Ovary (tissue), 9 donors: ENCODE data around the gene TPO. TPM values are rescaled to one million over a fixed set of nuclear protein-coding genes. Genes with fewer than 3 reads are reported as not detected.

Experiments used
- DNase-seq, 5 donors: peaks; one replicate each; pipeline ENCODE4 v3.0.0-alpha.2; 2019 to 2020
- H3K27ac ChIP-seq, 2 donors: fragments of 200-600 bp; one replicate each; pipeline versions ENCODE4 v1.5.1 to v1.8.0; 2019 to 2022
- H3K27me3 ChIP-seq: fragments of 200-600 bp; one replicate; pipeline ENCODE4 v1.8.0; 2022
- H3K36me3 ChIP-seq: fragments of 200-600 bp; sonication (generic); one replicate; pipeline ENCODE4 v1.5.1; 2019
- H3K4me1 ChIP-seq: one replicate; pipeline ENCODE4 v1.8.1; 2013; ENCODE audit warnings: mild to moderate bottlenecking, moderate library complexity; ENCODE audit not compliant: insufficient read depth
- H3K4me3 ChIP-seq: fragments of 200-600 bp; sonication (generic); one replicate; pipeline ENCODE4 v1.5.1; 2017
- H3K9me3 ChIP-seq, 2 donors: fragments of 200-600 bp in 1 of 2; sonication (generic) in 1 of 2; one replicate each; pipeline versions ENCODE4 v1.5.1 to v1.8.1; 2013 to 2019; ENCODE audit warnings: mild to moderate bottlenecking in 1 of 2, moderate library complexity in 1 of 2
- EP300 ChIP-seq: sonication (generic); formaldehyde crosslinking; IDR thresholded peaks from one replicate; pipeline ENCODE4 v1.6.1; 2017; ENCODE audit warnings: antibody characterized with exemption
- POLR2A ChIP-seq: fragments of 450-650 bp; IDR thresholded peaks from one replicate; pipeline ENCODE4 v1.6.1; 2017; ENCODE audit warnings: antibody characterized with exemption, mild to moderate bottlenecking, moderate library complexity
- whole genome bisulfite sequencing, 3 donors: extraction: QIAGEN DNeasy Blood & Tissue Kit in 1 of 3; methylation state at CpG; one replicate each; pipeline versions ENCODE4 v1.1.5 to v1.1.7; 2013 to 2017; 5-methylcytosine and 5-hydroxymethylcytosine counted together
- intact Hi-C, 4 donors: fragments of 100-400 bp; cut with DNase I; formaldehyde crosslinking; loops; one replicate each; pipeline versions ENCODE4 v1.11.0 to v1.15.1; 2022 to 2023
- polyA plus RNA-seq, 2 donors: library from polyadenylated mRNA; stranded (reverse); fragments of 200-250 nt in 1 of 2; fragments of 350-450 nt in 1 of 2; fragmentation: Illumina TruSeq in 1 of 2; extraction: RNeasy Lipid Tissue Mini Kit (QIAGEN cat#74804) in 1 of 2; gene quantifications; one replicate each; pipeline ENCODE4 v1.2.3, GENCODE V29; 2013 to 2014
- total RNA-seq, 7 donors: library from RNA; depleted of rRNA in 2 of 7; stranded (reverse); fragments of >200 nt in 2 of 7; fragmentation: NEBNext Ultra II Directional in 3 of 7; extraction: Animal tissue kit (Norgen Biotek cat#: 25700) in 3 of 7; gene quantifications; one replicate each; pipeline versions ENCODE4 v1.1.0 to v1.2.4, GENCODE V29; 2016 to 2023
- TF ChIP-seq, protein P1 (sequence below), 3 donors: fragments of 450-650 bp in 2 of 3; fragments of 200-600 bp in 1 of 3; IDR thresholded peaks; one replicate each; pipeline versions ENCODE4 v1.5.1 to v1.8.0; 2016 to 2022; ENCODE audit warnings: antibody characterized with exemption in 3 of 3, mild to moderate bottlenecking in 1 of 3
- donor health status: DM: no; HTN: no; CAD: no; lungs with moderate emphysema.
- donor health status: DM: no; HTN: no; CAD: no.
- donor health status: Bipolar disorder and iron deficiency.
- donor health status: DM: yes; HTN: yes; CAD: no.
- donor health status: DM: no; HTN: no; CAD: no.
- donor health status: DM: yes; HTN: yes; CAD: no.

TPO gene
- total and polyA plus RNA-seq, 9 donors: 0.18 to 0.46 (median 0.30) TPM; not detected in 4

DNA sequence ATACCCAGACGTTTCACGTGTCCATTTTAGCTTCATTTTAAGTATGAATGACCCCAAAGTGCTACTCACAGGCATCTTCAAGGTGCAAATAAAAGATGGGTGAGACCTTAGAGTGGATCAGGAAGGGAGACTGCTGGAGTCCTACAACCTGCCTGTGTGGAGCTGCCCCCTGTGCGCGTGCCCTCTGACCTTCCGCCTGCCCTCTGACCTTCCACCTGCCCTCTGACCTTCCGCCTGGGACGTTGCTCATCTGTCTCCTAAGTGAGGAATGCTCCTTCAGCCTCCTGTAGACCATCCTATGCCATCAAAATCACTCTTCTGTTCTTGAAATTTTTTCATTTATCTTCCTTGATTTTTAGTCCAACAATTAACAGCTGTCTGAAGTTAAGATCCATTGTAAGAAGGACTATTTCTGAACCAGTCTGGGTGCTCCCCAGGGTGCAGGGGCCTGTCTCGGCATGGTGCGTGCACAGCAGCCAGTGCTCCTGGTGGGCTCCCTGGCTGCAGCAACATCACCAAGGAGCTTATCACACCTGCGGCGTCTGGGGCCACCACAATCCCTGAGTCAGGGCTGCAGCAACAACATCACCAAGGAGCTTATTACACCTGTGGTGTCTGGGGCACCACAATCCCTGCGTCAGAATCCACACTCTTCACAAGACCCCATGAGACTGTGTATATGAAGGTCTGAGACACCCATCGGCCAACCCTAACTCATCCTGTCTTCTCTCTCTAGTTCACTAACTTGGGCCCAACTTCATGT, 86.0 kb downstream of the TPO start:
- Histone ChIP-seq H3K4me1 (no peaks in the 10 kb centered on the region), H3K27me3 (no peaks in the 10 kb centered on the region), H3K9me3 (no peaks in the 10 kb centered on the region), H3K27ac (no peak overlapping the region), H3K36me3 (no peaks in the 10 kb centered on the region), H3K4me3 (no peak overlapping the region)
- 82 to 88% (median 85%) methylated on average over 13 of the region's 13 CpGs for WGBS, 3 donors
- intact Hi-C loops: no loop called here
- TF ChIP-seq EP300 (no peak), POLR2A (no peak)
- TF ChIP-seq, protein P1, sequence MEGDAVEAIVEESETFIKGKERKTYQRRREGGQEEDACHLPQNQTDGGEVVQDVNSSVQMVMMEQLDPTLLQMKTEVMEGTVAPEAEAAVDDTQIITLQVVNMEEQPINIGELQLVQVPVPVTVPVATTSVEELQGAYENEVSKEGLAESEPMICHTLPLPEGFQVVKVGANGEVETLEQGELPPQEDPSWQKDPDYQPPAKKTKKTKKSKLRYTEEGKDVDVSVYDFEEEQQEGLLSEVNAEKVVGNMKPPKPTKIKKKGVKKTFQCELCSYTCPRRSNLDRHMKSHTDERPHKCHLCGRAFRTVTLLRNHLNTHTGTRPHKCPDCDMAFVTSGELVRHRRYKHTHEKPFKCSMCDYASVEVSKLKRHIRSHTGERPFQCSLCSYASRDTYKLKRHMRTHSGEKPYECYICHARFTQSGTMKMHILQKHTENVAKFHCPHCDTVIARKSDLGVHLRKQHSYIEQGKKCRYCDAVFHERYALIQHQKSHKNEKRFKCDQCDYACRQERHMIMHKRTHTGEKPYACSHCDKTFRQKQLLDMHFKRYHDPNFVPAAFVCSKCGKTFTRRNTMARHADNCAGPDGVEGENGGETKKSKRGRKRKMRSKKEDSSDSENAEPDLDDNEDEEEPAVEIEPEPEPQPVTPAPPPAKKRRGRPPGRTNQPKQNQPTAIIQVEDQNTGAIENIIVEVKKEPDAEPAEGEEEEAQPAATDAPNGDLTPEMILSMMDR (IDR thresholded peaks at IDR 0.05): no peak
- DNase-seq: peak in 1 of 5 donors; percentile 17

DNA sequence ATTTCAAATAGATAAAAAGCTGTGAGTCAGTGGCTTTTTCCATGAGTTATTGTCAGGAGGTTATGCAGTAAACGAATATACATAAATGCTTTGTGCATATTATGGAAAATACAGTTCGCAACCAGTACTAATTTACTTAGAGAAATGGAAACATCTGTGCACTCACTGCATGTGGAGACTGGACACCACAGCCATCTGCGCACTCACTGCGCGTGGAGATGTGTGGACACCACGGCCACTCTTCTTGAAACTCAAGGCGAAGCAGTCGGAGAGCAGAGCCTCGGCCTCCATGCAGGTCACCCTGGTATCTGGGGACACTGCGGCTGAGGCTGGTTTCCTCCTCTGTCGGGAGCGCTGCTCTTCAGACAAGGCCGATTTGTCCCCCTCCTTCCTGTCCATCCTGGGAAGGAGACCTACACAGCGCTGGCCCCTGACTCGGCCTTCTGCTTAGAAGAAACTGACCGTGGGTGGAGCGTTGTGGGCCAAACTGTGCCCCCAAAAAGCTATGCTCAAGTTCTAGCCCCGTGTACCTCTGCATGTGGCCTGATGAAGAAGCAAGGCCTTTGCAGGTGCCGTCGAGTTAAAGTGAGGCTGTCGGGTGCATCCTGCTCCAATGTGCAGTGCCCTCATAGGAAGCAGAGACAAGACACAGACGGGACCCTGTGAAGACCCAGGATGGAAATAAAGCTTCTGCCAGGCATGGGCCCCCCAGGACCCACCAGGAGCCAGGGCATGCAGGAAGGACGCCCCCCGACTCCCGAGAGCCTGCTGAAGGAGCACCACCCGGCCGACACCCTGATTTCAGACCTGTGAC, 88.0 kb downstream of the TPO start:
- H3K4me3 ChIP-seq: no peak overlapping the region
- H3K4me1 ChIP-seq: no peaks in the 10 kb centered on the region
- intact Hi-C loops: no loop called here
- no peaks in the 10 kb centered on the region for H3K36me3 ChIP-seq
- WGBS, 3 donors: 88 to 91% (median 90%) methylated on average over 27 of the region's 27 CpGs
- DNase-seq: peak in 1 of 5 donors; percentile 13
- no peaks in the 10 kb centered on the region for H3K27me3 ChIP-seq
- H3K9me3 ChIP-seq: no peaks in the 10 kb centered on the region
- no peak overlapping the region for H3K27ac ChIP-seq
- TF ChIP-seq POLR2A (no peak), EP300 (no peak)
- TF ChIP-seq, protein P1 (IDR thresholded peaks at IDR 0.05): no peak

DNA sequence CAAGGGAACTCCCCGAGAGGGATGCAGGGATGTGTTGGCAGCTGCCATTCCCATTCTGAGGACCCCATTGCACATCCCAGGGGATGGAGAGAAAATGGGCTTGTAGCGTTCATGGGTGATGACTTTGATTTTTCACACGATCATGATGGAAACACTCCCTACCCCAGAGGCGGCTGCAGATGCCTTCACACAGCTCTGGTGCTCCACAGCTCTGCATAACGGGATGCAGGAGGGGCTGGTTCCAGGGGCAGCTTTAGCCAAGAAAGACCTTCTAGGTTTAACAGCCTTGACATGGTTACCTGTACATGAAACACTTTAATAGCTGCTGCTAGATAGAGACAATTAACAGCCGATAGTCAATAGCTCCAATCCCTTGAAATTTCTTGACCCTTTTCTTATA, 88.7 kb downstream of the TPO start:
- no peak for DNase-seq
- Histone ChIP-seq H3K36me3 (no peaks in the 10 kb centered on the region), H3K9me3 (no peaks in the 10 kb centered on the region), H3K4me3 (no peak overlapping the region), H3K27me3 (no peaks in the 10 kb centered on the region), H3K4me1 (no peaks in the 10 kb centered on the region), H3K27ac (no peak overlapping the region)
- WGBS, 3 donors: 85 to 91% (median 86%) methylated on average over 6 of the region's 6 CpGs
- TF ChIP-seq EP300: no peak
- TF ChIP-seq, protein P1 (IDR thresholded peaks at IDR 0.05): no peak
- TF ChIP-seq POLR2A: no peak
- intact Hi-C loops: no loop called here

DNA sequence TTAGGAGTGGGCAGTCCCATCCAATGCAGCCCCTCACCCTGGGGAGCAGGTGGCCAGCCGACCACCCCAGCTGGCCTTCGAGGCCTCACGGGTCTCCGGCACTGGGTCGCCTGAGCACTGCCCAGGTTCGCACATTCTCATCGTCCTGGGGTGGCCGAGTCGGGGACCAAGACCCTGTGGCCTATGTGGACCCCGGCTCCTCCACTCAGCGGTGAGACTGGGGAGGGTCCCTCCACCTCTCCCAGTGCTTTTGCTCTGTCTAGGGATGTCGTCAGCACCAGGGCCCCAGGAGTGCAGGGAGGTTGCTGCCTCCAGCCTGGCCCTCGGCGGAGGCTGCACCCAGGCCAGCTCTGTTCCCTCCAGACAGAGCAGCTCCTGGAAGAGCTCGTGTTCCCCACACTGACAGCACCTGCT, 89.6 kb downstream of the TPO start:
- Histone ChIP-seq H3K36me3 (no peaks in the 10 kb centered on the region), H3K4me3 (no peak overlapping the region), H3K27me3 (no peaks in the 10 kb centered on the region), H3K4me1 (no peaks in the 10 kb centered on the region), H3K27ac (no peak overlapping the region), H3K9me3 (no peaks in the 10 kb centered on the region)
- 88 to 89% (median 89%) methylated on average over 15 of the region's 15 CpGs for WGBS, 3 donors
- peak in 1 of 5 donors; percentile 19 for DNase-seq
- intact Hi-C loops: no loop called here
- TF ChIP-seq, protein P1 (IDR thresholded peaks at IDR 0.05): no peak
- TF ChIP-seq POLR2A (no peak), EP300 (no peak)
